ENCODE data around the gene DEFB123. TPM values are rescaled to one million over a fixed set of nuclear protein-coding genes. Genes with fewer than 3 reads are reported as not detected.

The DEFB123 gene
- total and polyA plus RNA-seq, 2 donors (not counting 1 experiment from before 2014, with no cell fraction given): not detected

GRCh38 chr20:31403886-31404285 lies 36.5 kb upstream of the DEFB123 start:
- no peak overlapping the region for H2AFZ ChIP-seq (ENCODE audit: low read length)
- H3K27me3 ChIP-seq (ENCODE audit: control insufficient read depth, insufficient read depth, low read length): no peaks in the 10 kb centered on the region
- no peak for TF ChIP-seq EZH2 (IDR thresholded peaks at IDR 0.05; ENCODE audit: low read length, missing control alignments)
- TF ChIP-seq, protein P1, sequence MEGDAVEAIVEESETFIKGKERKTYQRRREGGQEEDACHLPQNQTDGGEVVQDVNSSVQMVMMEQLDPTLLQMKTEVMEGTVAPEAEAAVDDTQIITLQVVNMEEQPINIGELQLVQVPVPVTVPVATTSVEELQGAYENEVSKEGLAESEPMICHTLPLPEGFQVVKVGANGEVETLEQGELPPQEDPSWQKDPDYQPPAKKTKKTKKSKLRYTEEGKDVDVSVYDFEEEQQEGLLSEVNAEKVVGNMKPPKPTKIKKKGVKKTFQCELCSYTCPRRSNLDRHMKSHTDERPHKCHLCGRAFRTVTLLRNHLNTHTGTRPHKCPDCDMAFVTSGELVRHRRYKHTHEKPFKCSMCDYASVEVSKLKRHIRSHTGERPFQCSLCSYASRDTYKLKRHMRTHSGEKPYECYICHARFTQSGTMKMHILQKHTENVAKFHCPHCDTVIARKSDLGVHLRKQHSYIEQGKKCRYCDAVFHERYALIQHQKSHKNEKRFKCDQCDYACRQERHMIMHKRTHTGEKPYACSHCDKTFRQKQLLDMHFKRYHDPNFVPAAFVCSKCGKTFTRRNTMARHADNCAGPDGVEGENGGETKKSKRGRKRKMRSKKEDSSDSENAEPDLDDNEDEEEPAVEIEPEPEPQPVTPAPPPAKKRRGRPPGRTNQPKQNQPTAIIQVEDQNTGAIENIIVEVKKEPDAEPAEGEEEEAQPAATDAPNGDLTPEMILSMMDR (conservative IDR thresholded peaks at IDR 0.05 in 1 of 2, IDR thresholded peaks at IDR 0.05 in 1 of 2; ENCODE audit: low read depth in 1 of 2, low read length in 2 of 2): no peak
- H3K27ac ChIP-seq (ENCODE audit: insufficient read depth, low read length): no peak overlapping the region
- no peak overlapping the region for H3K9ac ChIP-seq (ENCODE audit: insufficient read depth, low read length)
- H3K4me1 ChIP-seq (ENCODE audit: control insufficient read depth, extremely low read depth, insufficient read depth, low read length): no peaks in the 10 kb centered on the region
- H3K36me3 ChIP-seq (ENCODE audit: control insufficient read depth, insufficient read depth, low read length): no peaks in the 10 kb centered on the region
- H3K4me3 ChIP-seq (replicated peaks in 1 of 4; ENCODE audit: control extremely low read depth in 1 of 4, insufficient read depth in 1 of 4, low read depth in 3 of 4, low read length in 4 of 4): no peak overlapping the region
- no peaks in the 10 kb centered on the region for H3K9me3 ChIP-seq (ENCODE audit: control insufficient read depth, insufficient read depth, low read depth, low read length)
- no peak for DNase-seq (ENCODE audit: low read depth in 2 of 2)
- no peaks in the 10 kb centered on the region for H4K20me1 ChIP-seq (ENCODE audit: control insufficient read depth, extremely low read depth, insufficient read depth, low read length)
- H3K4me2 ChIP-seq (ENCODE audit: extremely low read depth, insufficient read depth, low read length): no peak overlapping the region
- no peaks in the 10 kb centered on the region for H3K79me2 ChIP-seq (ENCODE audit: control insufficient read depth, insufficient read depth, low read length)

DNA sequence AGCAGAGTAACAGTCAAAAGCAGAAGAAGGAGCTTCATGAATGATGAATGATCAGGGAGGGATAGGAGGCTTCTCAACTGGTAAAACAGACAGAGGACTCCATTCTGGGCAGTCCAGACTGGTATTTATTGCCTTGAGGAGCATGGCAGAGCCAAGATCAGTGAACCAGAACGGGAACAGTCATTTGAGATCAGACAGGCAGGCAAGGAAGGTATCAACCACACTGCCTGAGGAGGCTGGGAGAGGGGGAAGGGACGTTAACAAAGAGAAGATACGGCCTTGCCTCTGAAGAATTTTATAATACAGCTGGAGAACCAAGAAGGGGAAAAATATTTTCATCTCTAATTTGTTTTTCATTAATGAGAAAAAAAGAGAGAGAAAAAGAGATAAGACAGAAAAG lies 34.3 kb upstream of the DEFB123 start, which contains the start of gene DEFB121:
TSS of gene DEFB121 (minus strand) at position 101 of the 400 bp plus-strand sequence. CDS start at position 38, 63 bp downstream.
- H3K9me3 ChIP-seq (ENCODE audit: control insufficient read depth, insufficient read depth, low read depth, low read length): no peaks in the 10 kb centered on the region
- TF ChIP-seq EZH2 (IDR thresholded peaks at IDR 0.05; ENCODE audit: low read length, missing control alignments): no peak
- no peak within 1 kb of the TSS for H3K4me3 ChIP-seq (replicated peaks in 1 of 4; ENCODE audit: control extremely low read depth in 1 of 4, insufficient read depth in 1 of 4, low read depth in 3 of 4, low read length in 4 of 4)
- no peaks in the 10 kb centered on the region for H3K36me3 ChIP-seq (ENCODE audit: control insufficient read depth, insufficient read depth, low read length)
- H4K20me1 ChIP-seq (ENCODE audit: control insufficient read depth, extremely low read depth, insufficient read depth, low read length): no peaks in the 10 kb centered on the region
- H3K4me2 ChIP-seq (ENCODE audit: extremely low read depth, insufficient read depth, low read length): no peak within 1 kb of the TSS
- H3K79me2 ChIP-seq (ENCODE audit: control insufficient read depth, insufficient read depth, low read length): no peaks in the 10 kb centered on the region
- no peaks in the 10 kb centered on the region for H3K4me1 ChIP-seq (ENCODE audit: control insufficient read depth, extremely low read depth, insufficient read depth, low read length)
- no peak within 1 kb of the TSS for H3K9ac ChIP-seq (ENCODE audit: insufficient read depth, low read length)
- H3K27me3 ChIP-seq (ENCODE audit: control insufficient read depth, insufficient read depth, low read length): no peaks in the 10 kb centered on the region
- H2AFZ ChIP-seq (ENCODE audit: low read length): no peak within 1 kb of the TSS
- no peak within 1 kb of the TSS for H3K27ac ChIP-seq (ENCODE audit: insufficient read depth, low read length)
- DNase-seq (ENCODE audit: low read depth in 2 of 2): no peak

DNA sequence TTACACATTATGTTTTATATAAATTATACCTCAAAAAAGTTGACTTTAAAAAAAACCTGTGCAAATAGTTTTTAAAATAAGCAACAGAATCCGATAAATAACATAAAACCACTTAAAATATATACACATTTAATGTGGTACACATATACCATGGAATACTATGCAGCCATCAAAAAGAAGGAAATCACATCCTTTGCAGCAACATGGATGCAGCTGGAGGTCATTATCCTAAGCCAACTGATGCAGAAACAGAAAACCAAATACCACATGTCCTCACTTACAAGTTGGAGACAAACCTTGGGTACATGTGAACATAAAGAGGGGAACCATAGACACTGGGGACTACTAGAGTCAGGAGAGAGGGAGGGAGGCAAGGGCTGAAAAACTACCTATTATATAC lies 30.4 kb upstream of the DEFB123 start:
- Histone ChIP-seq H3K9me3 (ENCODE audit: control insufficient read depth, insufficient read depth, low read depth, low read length) (no peaks in the 10 kb centered on the region), H3K79me2 (ENCODE audit: control insufficient read depth, insufficient read depth, low read length) (no peaks in the 10 kb centered on the region)
- TF ChIP-seq, protein P1 (conservative IDR thresholded peaks at IDR 0.05 in 1 of 2, IDR thresholded peaks at IDR 0.05 in 1 of 2; ENCODE audit: low read depth in 1 of 2, low read length in 2 of 2): no peak
- no peak for TF ChIP-seq EZH2 (IDR thresholded peaks at IDR 0.05; ENCODE audit: low read length, missing control alignments)

More for the DNA sequence above, 30.4 kb upstream of the DEFB123 start:
- no peaks in the 10 kb centered on the region for H4K20me1 ChIP-seq (ENCODE audit: control insufficient read depth, extremely low read depth, insufficient read depth, low read length)
- no peak overlapping the region for H3K4me3 ChIP-seq (replicated peaks in 1 of 4; ENCODE audit: control extremely low read depth in 1 of 4, insufficient read depth in 1 of 4, low read depth in 3 of 4, low read length in 4 of 4)
- no peaks in the 10 kb centered on the region for H3K4me1 ChIP-seq (ENCODE audit: control insufficient read depth, extremely low read depth, insufficient read depth, low read length)
- no peak overlapping the region for H3K27ac ChIP-seq (ENCODE audit: insufficient read depth, low read length)
- H3K36me3 ChIP-seq (ENCODE audit: control insufficient read depth, insufficient read depth, low read length): no peaks in the 10 kb centered on the region
- no peak overlapping the region for H3K4me2 ChIP-seq (ENCODE audit: extremely low read depth, insufficient read depth, low read length)
- no peak overlapping the region for H3K9ac ChIP-seq (ENCODE audit: insufficient read depth, low read length)
- no peaks in the 10 kb centered on the region for H3K27me3 ChIP-seq (ENCODE audit: control insufficient read depth, insufficient read depth, low read length)
- H2AFZ ChIP-seq (ENCODE audit: low read length): no peak overlapping the region
- DNase-seq (ENCODE audit: low read depth in 2 of 2): no peak

Data from fibroblast of lung (primary cell).